GM18909 (cell line): ENCODE results near the gene SIGLEC6.

Experiments
- ATAC-seq: cut with Tn5 transposase; IDR thresholded peaks from one replicate; pipeline ENCODE4 v1.9.1; 2021; ENCODE audit warnings: mild to moderate bottlenecking; ENCODE audit not compliant: unreplicated experiment, poor library complexity

SIGLEC6 gene

DNA sequence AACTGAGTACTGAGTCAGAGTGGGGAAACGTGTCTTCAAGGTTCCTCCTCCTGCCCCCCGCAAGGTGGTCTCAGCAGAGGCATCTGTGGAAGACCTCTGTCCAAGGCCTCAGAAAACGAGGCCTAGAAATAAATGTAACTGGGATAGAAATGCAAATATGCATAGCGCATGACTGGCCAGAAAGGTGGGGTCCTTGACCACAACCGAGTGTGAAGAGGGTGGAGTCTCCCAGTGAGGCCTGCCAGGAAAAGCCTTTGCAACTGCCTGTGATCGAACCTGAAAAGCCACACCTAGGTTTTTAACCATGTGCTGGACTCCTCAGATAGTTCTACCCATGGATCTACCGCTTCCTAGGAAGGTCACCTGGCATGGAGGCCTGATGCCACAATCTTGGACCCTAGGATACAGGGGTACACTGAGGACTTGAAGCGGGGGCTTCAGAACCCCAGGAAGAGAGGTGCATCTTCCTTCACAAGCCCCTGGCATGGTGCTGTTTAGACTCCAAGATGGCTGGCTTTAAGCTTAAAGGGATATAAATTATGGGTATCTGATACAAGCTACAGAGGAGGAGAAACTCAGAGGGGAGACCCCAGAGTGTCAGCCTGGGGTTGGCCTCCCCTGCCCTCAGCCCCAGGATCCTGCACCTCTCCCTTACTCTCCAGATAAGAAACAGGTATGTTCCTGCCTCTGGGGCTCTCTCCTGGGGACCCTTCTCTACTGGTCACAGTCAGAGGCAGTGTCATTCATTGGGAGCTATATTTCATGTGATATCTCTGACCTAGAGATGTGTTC is 18.3 kb upstream of the SIGLEC6 start:
- ATAC-seq: no peak

DNA sequence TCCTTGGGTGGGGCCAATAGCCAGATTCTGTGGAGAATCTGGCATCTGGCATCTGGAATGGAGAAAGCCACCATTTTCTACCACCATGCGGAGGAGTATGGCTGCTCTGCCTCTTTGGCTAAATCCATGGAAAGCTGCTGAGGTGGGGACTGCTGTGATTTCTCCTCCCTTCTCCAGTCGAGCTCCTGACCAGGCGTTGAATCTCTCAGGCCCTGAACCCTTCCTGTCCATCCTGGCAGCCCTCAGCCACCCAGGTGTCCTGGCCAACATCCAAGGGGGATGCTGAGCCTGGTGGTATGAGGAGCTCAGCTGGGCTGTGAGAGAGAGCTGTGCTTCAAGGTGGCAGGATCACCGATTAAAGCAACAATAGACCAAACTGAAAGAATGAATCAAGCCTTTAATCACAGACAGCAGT is 17.4 kb upstream of the SIGLEC6 start:
- ATAC-seq: no peak

GRCh38 chr19:51548213-51548651 is 16.8 kb upstream of the SIGLEC6 start:
- ATAC-seq: no peak

GRCh38 chr19:51547397-51548212 is 16.1 kb upstream of the SIGLEC6 start:
- no peak for ATAC-seq

DNA sequence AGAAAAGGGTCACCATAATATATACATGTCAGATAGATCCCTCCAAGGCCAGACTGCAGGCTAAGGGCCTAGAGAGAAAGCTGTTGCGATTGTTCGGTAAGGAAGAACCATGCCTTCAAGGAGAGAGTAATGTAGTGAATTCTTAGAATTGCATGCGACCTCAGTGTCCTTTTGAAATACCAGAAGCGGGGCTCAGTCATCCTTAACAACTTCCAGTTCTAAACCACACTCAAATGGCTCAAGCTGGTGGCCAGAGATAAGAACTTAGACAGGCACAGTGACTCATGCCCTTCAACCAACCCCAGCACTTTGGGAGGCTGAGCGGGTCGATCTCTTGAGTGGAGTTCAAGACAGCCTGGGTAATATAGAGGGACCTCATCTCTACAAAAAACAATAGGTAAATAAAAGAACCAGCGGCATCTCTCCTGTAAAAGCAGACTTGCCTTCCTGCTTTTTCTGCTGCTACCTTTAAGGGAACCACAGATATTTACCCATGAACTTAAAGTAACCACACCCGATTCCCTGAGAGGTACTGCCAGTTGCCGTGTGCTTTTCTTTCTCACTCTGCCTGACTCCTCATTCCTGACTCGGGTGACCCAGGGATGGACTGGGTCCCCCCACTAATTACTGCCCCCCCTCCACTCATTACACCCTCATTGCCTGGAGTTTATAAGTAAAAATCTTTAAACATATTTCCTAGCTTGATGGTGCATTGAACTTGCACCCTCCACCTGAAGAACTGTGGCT is 15.4 kb upstream of the SIGLEC6 start:
- ATAC-seq: no peak

- ATAC-seq: no peak
These were observed 14.7 kb upstream of the SIGLEC6 start for GRCh38 chr19:51546107-51546649.

DNA sequence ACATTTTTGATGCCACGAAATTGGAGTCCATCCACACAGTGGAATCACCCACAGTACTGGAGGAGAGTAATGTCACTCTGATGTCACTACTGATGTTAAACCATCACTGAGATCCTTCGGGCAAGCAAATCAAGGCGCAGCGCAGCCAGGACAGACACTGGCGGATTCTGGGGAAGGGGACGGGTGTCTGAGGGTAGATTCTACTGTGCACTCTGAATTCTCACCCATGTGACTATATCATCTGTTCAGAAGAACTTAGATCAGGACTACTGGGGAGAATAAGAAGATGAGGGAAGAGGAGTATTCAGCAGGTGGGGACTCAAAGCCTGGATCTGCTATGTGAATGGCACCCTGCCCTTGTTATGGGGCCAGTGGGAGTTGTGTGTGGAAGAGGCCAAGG is 12.6 kb upstream of the SIGLEC6 start:
- no peak for ATAC-seq

GRCh38 chr19:51542699-51543098 is 11.2 kb upstream of the SIGLEC6 start:
- no peak for ATAC-seq

- no peak for ATAC-seq
These were observed 10.2 kb upstream of the SIGLEC6 start for GRCh38 chr19:51541458-51542357.

DNA sequence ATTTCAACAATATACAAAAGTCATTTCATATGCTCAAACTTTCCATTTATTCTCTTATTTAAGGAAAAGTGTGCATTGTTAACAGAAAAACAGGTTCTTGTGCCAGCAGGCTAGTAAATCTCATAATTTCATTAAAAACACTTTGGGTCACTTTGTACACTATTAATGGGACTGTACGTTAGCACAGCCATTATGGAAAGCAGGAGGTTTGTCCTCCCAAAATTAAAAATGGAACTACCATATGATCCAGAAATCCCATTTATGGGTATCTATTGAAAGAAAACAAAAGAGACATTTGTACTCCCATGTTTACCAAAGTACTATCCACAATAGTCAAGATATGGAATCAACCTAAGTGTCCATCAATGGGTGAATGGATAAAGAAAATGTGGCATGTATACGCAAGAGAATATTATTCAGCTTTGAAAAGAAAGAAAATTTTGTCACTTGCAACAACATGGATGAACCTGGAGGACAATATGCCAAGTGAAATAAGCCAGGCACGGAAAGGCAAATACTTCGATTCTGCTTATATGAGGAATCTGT is 8.4 kb upstream of the SIGLEC6 start:
- ATAC-seq: no peak

GRCh38 chr19:51535535-51535934 is 4.1 kb upstream of the SIGLEC6 start:
- no peak for ATAC-seq

DNA sequence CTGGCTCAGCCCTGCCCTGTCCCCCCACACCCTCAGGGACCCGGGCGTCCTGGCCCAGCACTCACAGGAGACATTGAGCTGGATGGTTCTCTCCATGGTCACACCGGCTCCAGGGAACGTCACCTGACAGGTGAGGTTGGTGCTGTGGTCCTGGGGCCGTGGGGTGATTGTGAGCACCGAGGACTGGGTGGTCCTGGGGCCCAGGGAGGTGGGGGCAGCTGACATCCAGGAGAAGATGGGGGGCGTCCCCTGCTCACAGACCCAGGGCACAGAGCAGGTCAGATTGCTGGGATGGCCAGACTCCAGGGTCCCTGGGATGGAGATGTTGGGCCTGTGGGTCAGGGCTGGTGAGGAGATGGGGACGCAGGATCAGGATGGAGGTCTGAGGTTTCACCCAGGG is 854 bp downstream of the SIGLEC6 start:
- no peak for ATAC-seq

DNA sequence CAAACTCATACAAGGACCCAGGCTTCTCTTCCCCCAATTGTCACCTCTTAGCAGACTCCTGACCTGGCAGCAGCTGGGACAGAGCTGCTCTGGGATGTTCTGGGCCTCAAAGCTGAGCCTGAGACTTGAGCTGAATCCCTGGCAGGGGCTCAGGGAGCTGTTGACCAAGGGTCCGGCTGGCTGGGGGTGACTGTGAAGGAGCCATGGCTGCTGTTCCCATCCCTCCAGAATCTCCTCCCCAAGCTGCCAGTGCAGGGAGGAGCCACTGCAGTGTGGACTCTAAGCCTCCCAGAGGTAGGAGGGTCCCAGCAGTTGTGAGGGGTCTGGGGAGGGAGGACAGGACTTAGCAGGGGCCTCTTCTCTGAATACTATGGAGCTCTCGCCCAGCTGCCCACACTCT is 2.2 kb downstream of the SIGLEC6 start:
- ATAC-seq: no peak

DNA sequence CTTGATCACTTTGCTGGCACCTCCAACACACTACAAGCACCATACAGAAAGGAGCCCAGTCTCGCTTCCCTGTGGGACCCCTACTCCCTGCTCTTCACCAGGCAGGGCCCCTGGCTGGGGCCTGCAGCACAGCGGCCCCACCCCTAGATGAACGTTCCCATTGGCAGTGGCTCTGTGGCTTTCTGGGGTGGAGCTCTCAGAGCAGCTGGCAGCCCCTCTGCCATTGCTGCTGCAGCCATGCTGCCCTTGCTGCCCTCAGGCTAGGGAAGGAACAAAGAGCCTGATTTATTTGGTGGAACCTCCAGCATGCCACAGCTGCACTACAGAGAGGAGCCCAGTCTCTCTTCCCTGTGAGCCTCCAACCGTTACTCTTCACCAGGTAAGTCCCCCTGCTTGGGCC is 5.8 kb downstream of the SIGLEC6 start:
- ATAC-seq: no peak

- no peak for ATAC-seq
These were observed 6.7 kb downstream of the SIGLEC6 start for GRCh38 chr19:51524666-51525264.

- ATAC-seq: no peak
These were observed 9.7 kb downstream of the SIGLEC6 start for GRCh38 chr19:51521781-51522180.

- ATAC-seq: no peak
These were observed 10.1 kb downstream of the SIGLEC6 start for GRCh38 chr19:51521357-51521756.

DNA sequence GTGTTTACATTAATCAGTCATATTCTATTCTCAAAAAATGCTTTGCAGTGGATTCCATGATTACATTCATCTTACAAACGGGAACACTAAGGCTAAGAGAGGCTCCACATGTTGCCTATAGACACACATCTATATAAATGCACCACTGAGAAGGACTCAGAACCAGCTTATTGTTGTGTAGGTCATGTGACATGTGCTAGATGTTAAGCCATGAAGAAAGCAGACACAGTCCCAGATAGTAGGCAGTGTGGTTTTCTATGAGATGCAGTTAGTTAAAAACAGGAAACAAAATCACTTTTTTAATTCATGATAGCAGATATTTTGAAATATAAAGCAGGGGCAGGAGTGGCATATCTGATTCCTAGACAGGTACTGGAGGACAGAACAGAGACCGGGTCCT is 10.7 kb downstream of the SIGLEC6 start:
- ATAC-seq: no peak
